ENCODE results near the gene CLDN34. TPM values are rescaled to one million over a fixed set of nuclear protein-coding genes. Genes with fewer than 3 reads are reported as not detected.

CLDN34 gene
- total and polyA plus RNA-seq, 2 of the 13 experiments (the other 11 are each of a cell fraction or from before 2014, with no cell fraction given), result not detected

DNA sequence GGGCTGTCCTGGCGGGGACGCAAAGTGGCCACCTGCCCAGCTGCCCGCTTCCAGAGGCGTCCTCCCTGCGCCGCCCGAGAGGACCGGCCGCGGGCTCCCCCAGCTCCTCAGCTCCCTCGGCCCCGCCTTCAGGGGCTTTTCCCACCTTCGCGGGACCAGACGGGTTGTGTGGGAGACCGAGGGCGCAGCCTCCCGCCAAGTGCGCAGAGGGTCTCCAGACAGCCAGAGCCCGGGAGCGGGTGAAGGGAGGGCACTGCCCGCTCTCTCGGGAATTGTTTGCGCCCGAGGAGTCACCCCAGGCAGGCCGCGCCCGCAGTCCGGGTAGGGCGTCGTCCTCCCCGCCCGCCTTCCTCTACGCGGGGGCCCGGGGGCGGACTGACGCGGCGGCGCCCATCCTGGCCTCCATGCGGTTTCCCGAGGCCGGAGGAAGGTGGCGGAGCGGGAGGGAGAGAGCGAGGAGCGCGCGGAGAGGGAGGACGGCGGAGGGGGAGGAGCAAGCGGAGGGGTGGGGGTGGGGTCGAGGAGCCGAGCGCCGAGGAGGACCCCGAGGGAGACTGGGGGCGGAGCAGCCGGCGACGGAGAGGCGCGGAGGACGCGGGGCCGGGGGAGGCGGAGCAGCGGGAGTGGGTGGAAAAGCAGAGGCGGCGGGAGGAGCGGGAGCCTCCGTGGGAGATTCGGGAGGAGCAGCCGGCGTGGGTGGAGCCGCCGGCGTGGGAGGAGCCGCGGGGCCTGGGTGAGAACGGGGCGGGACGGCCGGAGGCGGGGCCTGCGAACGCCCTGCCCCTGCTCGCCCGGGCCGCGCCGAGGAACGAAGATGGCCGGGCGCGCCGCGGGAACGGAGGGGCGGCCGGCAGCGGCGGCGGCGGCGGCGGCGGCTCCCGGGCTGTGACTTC, 47.5 kb downstream of the CLDN34 start (continued):
- TF ChIP-seq, protein P1, sequence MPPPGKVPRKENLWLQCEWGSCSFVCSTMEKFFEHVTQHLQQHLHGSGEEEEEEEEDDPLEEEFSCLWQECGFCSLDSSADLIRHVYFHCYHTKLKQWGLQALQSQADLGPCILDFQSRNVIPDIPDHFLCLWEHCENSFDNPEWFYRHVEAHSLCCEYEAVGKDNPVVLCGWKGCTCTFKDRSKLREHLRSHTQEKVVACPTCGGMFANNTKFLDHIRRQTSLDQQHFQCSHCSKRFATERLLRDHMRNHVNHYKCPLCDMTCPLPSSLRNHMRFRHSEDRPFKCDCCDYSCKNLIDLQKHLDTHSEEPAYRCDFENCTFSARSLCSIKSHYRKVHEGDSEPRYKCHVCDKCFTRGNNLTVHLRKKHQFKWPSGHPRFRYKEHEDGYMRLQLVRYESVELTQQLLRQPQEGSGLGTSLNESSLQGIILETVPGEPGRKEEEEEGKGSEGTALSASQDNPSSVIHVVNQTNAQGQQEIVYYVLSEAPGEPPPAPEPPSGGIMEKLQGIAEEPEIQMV (CRISPR knock-in tag; IDR thresholded peaks at IDR 0.05; ENCODE audit: low read depth), result no peak
- TF ChIP-seq TFDP2 (CRISPR knock-in tag; IDR thresholded peaks at IDR 0.05) (peak; percentile 38), EEA1 (CRISPR knock-in tag; IDR thresholded peaks at IDR 0.05; ENCODE audit: borderline replicate concordance) (no peak), SOX13 (IDR thresholded peaks at IDR 0.05) (no peak), SOX13 (CRISPR knock-in tag; conservative IDR thresholded peaks at IDR 0.05 in 1 of 2, IDR thresholded peaks at IDR 0.05 in 1 of 2) (peak in 1 of 2 experiments; percentile 4; a peak in 1 of 4 replicates), MEIS1 (CRISPR knock-in tag; IDR thresholded peaks at IDR 0.05; ENCODE audit: borderline replicate concordance) (no peak), ZFP82 (CRISPR knock-in tag; IDR thresholded peaks at IDR 0.05; ENCODE audit: borderline replicate concordance) (no peak), JUND (CRISPR knock-in tag; IDR thresholded peaks at IDR 0.05) (no peak), ZNF264 (CRISPR knock-in tag; IDR thresholded peaks at IDR 0.05) (no peak), ZNF501 (CRISPR knock-in tag; IDR thresholded peaks at IDR 0.05) (peak; percentile 35; the same call in 1 of the 2 replicates), CREB3 (CRISPR knock-in tag; IDR thresholded peaks at IDR 0.05) (no peak), REXO4 (CRISPR knock-in tag; IDR thresholded peaks at IDR 0.05; ENCODE audit: borderline replicate concordance) (no peak), MTF2 (CRISPR knock-in tag; IDR thresholded peaks at IDR 0.05; ENCODE audit: borderline replicate concordance) (no peak), IKZF1 (IDR thresholded peaks at IDR 0.05) (no peak), AGO2 (optimal IDR thresholded peaks at IDR 0.05; ENCODE audit: low read depth, low read length) (peak; percentile 36), ZFY (CRISPR knock-in tag; IDR thresholded peaks at IDR 0.05) (peak; percentile 34; the same call in 1 of the 2 replicates), BHLHE40 (IDR thresholded peaks at IDR 0.05; ENCODE audit: low read length) (no peak), ZFP36L1 (CRISPR knock-in tag; IDR thresholded peaks at IDR 0.05) (no peak), PPARG (CRISPR knock-in tag; conservative IDR thresholded peaks at IDR 0.05) (no peak), SETDB1 (CRISPR knock-in tag; IDR thresholded peaks at IDR 0.05; ENCODE audit: borderline replicate concordance) (no peak), ZNF777 (CRISPR knock-in tag; IDR thresholded peaks at IDR 0.05) (peak; percentile 19; the same call in 1 of the 2 replicates), HNRNPL (IDR thresholded peaks at IDR 0.05; ENCODE audit: low read depth, low read length) (0 out of 2 replicates have a peak, but pooled peaks have one; percentile 61), SMARCE1 (IDR thresholded peaks at IDR 0.05; ENCODE audit: borderline replicate concordance) (no peak), ZNF576 (CRISPR knock-in tag; IDR thresholded peaks at IDR 0.05) (no peak)
